Stimulated activated CD8-positive, alpha-beta memory T cell treated with anti-CD3 and anti-CD28 coated beads, Interleukin-12 subunit alpha, Interleukin-12 subunit beta, amount 100 ng/mL, for 4 hours (primary cell): ENCODE measurements around the gene LRIG3.
"Not testable (repeated sequence)": the region's sequence is repeated elsewhere in the genome, so short reads cannot be mapped to it uniquely, and the experiment has no call there.

Experiments used
- DNase-seq: peaks from one replicate; pipeline ENCODE4 v3.0.0-alpha.2; 2020; ENCODE audit warnings: low read depth

The LRIG3 gene

DNA sequence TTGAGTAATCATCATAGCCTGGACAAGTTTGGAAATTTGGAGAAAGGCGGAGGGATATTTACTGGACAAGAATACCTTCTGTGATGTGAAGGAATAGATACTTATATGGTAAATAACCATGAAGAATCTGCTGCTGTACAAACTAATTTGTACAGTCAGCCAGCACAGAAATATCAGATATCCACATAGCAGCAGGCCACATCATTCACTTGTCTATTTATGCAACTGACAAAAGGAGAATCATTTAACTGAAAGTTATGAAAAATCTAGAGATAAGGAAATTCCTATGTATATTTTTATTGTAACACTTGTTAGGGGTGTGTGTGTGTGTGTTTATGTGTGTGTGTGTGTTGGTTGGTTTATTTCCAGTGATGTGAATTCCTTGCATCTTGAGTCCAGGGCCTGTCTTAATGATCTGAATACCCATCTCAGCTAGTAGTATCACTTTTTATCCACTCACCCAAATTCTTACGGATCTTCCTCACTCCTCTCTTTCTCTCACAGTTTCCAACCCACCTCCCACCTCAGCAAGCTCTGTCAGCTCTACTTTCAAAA lies 10.5 kb upstream of the LRIG3 start:
- DNase-seq: no peak

DNA sequence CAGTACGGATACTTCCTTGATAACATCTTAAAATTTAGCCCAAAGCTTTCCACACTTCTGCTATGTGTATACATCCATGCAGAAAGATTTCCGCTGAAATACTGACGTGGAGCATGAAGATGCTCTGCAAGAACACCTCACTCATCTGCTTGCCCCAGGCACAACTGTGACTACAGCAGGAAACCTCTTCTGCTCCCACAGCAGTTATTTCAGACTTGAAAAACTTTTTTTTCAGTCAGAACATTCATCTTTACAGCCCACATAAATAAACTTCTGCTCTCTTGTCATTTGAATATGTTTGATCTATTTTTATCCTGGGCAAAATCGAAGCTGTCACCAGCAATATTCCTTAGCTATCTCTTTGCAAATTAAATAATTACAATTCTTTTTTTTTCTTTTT lies 6.8 kb upstream of the LRIG3 start:
- DNase-seq: no peak

DNA sequence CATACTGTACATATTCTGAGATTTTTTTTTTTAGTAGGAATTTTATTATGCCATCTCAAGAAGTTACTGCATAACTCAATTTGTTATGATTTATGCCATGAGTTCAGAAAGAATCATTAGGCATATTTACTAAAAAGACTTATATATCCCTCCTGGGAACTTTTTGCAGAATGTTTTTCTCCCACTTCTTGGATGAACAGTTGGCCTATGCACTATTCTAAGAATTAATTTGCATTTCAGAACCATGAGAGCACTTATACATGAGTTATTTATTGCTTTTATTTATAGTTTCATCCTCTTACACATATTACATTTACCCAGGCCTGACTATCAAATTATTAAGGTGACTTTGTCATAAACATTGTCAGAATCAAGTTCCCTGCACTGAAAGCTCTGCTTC lies 6.3 kb upstream of the LRIG3 start:
- DNase-seq: no peak

DNA sequence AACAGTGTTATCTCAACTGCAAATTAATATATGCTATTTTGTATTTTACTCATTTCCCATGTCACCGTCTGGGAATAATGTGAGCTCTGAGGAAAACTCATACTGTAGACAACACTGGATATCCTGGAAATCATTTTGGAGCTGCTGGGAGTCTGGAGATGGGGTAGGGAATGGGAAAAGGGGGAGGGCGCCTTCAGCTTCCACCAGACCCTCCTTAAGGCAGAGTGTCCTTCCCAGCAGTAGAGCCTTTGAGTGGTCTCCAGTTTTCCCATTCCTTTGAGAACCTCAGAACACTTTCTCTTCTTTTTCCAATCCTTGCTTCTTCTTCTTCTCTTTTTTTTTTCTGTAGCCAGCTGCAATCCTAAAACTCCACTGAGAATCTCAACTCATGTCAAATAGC lies 5.4 kb upstream of the LRIG3 start:
- DNase-seq: no peak

DNA sequence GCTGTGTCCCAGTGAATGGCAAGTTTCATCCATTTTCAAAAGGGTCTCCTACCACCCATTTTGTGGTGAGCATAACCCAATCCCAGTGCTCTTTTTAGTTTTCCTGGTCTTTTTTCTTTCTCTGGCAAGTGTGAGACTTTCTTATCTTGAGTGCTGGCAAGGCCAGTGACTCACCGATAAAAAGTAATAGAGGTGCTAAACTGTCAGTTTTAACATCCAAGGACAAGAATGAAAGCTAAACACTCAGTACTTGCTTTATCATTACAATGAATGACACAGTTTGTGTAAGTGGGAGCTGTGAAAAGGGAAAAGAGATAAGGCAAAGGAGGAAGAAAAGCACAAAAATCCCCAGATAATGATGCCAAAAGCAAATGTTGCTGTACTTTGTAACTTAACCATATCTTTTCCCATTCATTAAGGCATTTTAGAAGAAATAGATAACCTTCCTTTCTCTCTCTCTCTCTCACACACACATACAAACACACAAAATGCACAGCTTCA lies 4.9 kb upstream of the LRIG3 start:
- no peak for DNase-seq

DNA sequence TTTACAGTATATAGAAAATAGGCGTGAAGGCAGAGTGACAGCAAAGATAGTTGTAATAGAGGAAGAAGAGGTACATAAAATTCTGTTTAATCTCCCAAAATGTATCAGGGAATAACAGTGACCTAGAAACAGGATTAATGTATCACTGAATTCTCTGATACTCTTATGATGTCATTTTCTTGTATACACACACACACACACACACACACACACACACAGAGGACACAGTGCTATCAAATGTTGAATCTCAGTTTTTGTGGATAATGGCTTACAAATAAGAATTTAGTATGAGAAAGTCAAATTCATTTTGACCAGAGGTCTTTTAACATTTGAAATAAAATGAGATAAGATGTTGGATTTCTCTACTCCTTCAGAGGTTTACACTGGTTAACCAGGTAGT lies 4.3 kb upstream of the LRIG3 start:
- DNase-seq: no peak

DNA sequence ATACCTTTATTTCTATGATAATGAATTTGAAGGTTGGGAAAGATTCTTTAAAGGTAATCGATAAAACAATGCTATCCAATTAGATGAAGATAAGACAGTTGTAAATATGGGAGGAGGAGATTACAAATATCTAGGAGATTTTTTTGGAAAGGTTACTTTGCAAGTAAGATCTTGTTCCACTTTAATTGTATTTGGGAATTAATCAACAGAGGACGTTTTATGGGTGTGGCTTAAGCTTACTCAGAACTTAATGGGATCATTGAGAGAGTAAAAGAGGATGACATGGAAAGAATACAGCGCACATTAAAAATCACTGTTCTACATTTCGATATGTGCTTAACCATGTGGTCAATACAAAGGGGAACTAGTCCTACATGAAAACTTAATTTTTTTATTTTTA lies 3.5 kb upstream of the LRIG3 start:
- no peak for DNase-seq

DNA sequence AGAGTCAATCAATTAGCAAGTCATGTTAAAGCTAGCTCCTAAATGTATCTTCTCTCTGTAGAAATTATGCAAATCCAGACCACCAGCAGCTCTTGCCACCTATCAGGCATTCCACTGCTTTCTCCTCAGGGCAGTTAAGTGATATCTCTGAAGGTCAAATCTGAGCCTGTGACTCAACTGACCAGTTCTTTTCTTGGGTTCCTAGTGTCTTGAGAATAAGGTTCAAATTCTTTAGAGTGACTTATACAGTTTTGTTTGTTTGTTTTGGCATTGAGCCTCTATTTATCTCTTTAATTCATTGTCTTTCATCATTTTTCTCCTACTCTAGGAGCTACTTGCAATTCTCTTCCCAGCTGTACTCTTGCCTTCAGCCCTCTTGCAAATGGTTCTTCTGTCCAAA lies 2.5 kb upstream of the LRIG3 start:
- no peak for DNase-seq

DNA sequence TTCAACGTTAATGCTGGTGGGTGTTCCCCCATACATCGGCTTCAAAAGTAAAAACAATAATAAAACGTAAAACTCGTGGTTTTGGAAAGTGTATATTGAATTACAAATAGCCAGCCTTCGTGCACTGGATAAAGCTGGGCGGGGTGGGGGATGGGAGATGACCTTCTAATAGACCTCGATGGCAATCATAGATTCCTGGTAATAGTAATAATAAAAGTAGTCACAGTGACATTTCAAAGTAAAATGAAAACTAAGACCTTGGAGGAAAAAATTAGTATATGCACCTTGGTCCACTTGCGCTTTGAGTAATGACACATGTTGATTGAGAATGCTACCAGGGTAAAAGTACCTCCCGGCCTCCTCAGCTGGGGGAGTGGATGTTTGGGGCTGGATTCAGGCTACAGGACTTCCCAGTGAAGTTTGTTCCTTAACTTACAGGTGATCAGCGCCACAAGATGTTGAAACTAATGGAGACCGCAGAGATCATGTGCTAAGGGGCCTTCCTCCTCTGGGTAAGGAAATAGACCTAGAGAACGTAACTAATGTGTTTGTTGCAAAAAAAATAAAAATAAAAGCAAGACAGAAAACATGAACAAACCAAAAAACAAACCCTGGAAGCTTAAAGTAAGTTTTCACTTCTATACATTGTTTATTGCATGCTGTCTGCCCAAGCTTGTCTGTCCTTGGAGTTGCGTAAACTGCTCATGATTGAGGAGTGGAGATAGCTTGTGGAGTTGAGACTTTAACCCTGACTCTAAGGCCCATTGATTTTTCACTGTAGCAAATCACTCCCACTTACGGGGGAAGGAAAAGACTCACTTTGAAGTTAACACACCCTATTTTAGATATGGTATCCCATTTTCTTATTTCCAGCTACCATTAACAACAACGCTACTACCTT lies 907 bp upstream of the LRIG3 start:
- DNase-seq: no peak

DNA sequence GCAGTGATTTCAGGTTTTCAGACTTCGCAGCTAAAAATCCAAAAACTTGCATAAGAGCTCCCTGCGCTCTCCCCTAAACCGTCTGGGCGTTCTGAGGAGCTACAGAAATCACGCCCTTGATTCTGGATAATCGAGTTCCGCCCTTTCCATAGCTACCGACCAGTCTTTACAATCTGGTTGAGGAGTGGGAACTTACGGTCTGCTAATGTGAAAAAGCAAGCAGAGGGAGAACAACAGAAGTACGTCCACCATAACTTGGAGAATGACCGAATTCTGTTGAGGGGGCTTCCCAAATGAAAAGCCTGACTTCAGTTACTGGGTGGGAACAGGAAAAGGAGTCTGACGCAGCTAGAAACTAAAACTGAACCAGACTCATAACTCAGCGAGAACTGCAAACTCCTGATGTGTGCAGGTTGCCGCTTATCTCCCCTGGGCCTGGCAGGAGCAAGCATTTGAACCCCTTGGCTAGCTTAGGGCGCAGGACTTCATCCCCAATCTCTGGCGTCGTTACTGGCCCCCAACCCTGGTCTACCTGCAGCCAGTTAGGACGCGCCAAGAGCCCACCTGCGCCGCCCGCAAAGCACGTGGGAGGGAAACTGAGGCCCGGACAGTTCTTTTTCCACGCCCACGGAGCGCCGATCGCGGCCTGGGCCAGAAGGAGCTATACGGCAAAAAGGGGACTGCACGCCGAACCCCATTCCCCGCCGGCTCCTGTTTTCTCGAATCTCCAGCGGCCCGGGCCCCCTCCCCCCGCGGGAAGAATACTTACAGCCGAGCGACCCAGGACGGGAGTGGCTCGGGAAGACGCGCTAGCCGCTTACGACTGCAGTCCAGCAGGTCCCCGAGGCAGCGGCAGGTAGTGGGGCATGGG lies 838 bp downstream of the LRIG3 start:
- no peak for DNase-seq

DNA sequence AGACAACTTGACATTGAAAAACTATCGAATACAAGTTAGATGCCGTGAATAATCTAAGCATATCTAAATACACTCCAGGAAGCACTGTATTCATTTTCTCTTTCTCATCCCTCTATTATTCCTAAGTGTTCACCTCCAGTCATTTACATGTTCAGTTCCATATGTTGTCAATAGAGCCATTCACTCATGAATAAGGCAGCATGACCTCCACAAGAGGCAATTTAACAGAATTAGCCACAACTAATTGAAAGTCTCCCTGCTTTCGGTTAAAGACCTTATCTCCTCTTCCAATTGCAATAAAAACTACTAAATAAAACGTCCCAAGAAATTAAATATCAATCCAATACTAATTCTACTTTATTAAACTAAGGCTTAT lies 1.8 kb downstream of the LRIG3 start:
- DNase-seq: no peak

DNA sequence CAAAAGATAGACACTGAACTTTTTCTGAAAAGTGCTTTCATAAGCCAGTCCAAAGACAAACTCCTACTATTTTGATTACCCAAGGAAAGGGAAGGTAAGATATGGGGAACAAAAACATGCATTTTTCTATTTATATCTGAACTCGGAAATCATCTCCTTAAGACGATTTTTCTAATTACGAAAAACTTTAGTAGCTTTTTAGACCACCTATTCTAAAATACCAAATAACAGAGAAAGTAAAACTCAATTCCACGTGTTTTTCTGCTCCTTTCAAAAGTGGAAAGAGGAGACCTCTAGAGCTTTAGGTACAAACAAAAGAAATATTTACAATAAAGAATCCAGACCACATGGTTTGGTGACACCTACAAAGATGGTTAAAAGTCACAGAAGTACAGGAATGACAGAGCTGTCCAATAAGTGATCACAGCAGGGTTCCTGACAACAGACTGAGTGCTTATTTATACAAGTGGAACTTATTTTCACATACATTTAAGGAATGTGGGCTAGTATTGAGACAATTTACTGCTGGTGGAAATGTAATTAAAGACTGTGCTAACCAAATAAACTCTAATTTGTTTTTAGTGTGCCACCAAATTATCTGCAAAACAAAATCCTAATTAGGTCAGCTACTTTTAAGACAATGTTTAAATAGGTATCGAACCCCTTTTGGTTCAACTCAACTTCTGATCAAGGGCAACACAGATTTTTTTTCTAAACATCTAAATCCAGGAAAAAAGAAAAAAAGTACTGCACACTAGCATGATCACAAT lies 2.4 kb downstream of the LRIG3 start:
- DNase-seq: no peak

DNA sequence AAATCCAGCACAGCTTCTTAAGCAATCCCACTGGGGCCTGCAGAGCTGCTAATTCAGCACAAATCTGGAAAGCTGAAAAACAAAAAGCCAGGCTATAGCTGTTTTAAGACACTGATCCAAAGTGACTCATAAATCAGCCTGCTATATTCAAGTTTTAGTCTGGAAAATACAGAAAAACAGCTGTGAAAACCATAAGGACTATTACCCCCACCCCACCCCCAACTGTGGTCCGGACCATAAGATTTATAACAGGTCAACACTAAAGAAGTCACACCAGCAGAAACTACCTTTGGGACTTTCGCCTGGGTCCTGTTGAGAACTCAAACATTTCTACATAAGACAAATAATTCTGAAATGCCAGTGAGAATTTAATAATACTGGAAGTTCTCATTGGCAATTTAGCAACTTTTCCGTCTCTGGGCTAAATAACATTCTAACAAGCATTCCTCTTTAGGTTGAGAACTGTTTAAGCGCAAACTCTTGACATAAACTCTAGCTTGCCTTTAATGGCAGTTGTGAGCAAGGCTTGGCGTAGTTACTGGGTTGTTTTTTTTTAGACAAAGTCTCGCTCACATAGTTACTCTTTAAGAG lies 3.3 kb downstream of the LRIG3 start:
- DNase-seq: no peak

DNA sequence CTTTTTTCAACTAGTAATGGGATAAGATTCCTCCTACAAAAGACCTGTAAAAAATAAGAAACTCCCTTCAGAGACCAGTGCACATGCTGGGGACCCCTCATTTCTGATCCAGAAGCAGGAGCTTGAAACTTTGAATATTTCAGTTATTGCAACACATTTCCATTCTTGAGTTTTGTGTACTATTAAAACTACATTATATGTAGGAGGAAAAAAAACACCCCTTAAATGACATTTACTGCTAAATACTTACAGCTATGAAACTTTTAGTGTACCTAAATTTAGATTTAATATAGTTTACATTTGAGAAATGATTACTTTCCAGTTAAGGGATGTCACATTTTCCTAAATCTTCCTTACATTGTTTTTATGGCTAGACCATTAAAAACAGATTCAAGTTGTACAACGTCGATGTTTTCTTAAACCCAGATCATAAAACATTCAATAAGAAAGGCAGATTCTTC lies 4.1 kb downstream of the LRIG3 start:
- no peak for DNase-seq

DNA sequence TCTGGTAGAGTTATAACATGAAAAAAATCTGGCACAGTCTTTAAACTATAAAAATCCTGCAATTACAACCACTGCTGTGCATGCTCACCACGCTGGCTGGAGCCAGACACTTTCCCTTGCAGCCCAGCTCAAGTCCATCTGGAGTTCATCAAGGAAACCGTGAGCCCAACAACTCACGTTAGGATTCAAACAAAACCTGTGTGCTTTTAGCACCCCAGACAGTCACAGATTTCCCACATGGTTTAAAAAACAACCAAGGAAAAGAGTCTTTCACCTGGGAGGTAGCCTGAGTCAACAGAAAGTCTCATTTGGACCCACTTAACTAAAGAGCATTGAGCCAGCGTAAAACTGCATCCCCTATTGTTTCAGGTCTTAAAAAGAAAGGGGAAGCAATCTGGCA lies 4.7 kb downstream of the LRIG3 start:
- DNase-seq: no peak

DNA sequence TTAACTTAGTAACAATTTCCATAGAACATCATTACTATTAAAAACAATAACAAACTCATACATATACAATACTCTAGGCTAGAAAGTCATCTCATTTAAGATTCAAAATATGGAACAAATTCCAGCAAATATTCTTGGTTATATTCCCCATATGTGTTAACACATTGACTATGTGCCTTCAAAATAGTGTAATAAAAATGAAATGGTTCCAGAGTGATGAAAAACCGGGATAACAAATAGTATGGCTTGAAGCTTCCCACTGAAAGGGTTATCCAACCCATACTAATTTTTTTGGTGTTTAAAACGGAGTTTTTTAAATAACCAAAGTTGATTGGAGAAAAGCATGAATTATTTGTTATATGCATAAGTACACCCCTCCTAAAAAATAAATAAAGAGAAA lies 5.3 kb downstream of the LRIG3 start:
- no peak for DNase-seq

DNA sequence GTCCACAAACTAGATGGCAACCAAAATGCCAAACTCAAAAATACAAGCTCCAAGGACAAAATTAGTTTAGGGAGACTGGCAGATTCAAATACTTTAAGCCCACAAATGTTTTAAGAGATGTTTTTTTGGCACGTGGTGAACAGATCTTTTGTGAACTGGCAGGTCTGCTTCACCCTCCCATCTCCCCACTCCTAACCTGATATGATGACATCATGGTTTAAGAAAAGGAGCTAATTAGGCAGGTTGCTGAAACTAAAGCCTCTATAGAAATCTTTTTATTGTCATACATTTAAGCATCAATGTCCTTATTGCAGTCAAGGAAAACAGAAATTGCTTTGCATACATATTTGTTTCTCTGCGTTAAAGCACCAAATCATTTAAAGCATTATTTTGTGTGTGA lies 5.8 kb downstream of the LRIG3 start:
- no peak for DNase-seq

DNA sequence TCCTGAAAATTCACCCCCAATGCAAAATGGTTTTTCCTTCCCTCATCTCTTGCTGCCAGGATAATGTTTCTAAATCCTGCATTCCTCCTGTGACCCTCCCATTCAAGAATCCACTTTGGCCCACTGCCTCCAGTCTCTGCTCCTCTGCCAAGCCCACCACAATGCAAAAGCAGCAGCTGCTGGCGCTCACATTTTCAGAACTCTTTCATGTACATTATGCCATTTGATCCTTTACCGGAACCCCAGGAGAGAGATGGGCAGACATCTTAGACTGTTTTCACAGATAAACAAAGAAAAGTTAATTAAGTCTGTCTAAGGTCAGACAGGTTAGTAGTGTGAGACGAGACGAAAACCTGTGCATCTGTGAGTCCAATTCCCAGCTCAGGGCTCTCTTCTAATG lies 12.9 kb downstream of the LRIG3 start:
- no peak for DNase-seq

DNA sequence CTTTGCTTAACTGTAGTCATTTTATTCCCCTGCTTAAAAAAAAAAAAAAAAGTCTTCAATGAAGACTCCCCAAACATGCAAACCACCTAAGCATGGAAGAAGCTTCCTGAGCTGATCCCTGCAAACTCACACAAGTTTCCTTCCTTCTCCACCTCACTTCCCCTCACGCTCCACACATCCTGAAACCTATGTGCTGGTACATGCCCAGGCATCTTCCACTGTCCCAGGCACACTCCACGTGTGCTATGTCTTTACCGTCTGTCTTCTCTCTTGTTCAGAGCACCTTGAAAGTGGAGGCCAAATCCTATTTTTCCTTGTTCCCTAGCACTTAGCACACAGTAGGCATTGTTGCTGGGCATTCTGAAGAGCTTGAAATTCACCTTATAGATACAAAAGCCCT lies 13.4 kb downstream of the LRIG3 start:
- DNase-seq: no peak

DNA sequence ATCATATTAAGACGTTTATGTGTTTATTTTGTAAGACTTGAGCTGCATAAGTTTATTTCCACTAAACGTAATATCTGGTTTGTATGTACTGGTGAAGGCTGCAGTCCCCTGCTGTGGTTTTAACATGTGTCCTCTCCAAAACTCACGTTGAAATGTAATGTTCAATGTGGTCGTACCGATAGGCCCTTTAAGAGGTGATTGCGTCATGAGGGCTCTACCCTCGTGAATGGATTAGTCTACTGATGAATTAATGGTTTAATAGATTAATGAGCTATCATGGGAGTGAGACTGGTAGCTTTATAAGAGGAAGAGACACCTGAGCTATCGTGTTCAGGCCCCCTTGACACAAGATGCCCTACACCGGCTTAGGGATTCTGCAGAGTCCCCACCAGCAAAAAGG lies 14.9 kb downstream of the LRIG3 start:
- no peak for DNase-seq

DNA sequence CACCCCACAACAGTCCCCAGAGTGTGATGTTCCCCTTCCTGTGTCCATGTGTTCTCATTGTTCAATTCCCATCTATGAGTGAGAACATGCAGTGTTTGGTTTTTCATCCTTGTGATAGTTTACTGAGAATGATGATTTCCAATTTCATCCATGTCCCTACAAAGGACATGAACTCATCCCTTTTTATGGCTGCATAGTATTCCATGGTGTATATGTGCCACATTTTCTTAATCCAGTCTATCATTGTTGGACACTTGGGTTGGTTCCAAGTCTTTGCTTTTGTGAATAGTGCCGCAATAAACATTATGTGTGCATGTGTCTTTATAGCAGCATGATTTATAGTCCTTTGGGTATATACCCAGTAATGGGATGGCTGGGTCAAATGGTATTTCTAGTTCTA lies 17.6 kb downstream of the LRIG3 start:
- DNase-seq: not testable (repeated sequence)

DNA sequence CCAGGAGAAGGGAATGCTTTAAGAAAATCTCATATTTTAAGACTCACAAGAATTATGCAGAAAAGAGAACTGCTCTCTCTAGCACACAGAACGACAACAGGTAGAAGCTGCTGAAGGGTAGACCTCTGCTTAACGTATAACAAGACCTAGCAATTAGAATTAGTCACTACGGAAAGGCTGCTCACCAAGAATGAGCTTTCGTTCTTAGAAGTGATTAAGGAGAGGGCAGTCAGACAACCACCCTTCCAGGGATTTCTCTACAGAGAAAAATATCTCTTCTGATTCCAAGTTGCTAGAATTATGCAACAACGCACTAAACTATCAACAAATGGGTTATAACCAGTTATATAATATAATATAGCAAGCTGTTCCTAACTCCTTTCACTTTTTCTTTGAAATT lies 18.6 kb downstream of the LRIG3 start:
- no peak for DNase-seq
